K562 (cell line): ENCODE results near the gene NAA10. TPM values are rescaled to one million over a fixed set of nuclear protein-coding genes. Genes with fewer than 3 reads are reported as not detected.

Source experiments
- ATAC-seq: fragments of 200-7000 bp; cut with Tn5 transposase; 3 replicates; pipeline ENCODE4 v1.9.1; 2020; ENCODE audit warnings: moderate library complexity
- BruUV-seq: library from RNA; stranded (reverse); fragments of 400-500 nt; replicated peaks from 2 replicates; lab custom pipeline; 2021; lab: Mats Ljungman, UMichigan
- CTCF ChIA-PET: fragments of 300-600 bp; formaldehyde crosslinking; extraction: SDS; loops from one replicate; lab custom pipeline; 2021; ENCODE audit warnings: low intra/inter-chr PET ratio; lab: Yijun Ruan, JAX
- POLR2A ChIA-PET: fragments of 300-600, 350-650 bp; sonication (Branson Sonifier 250); formaldehyde crosslinking; extraction: SDS; loops from one replicate; lab custom pipeline; 2021; ENCODE audit warnings: antibody characterized with exemption, inconsistent platforms; lab: Yijun Ruan, JAX
- DNase-seq, 4 experiments: peaks; one replicate each; pipeline versions ENCODE4 v3.0.0 to v3.0.0-alpha.2; 2011 to 2018; ENCODE audit warnings: low spot score in 3 of 4, mixed read lengths in 3 of 4; ENCODE audit errors: extremely low read depth in 1 of 4
- FAIRE-seq: peaks from 2 replicates; lab custom pipeline; 2011; peaks lifted over from hg19 to GRCh38; lab: Jason Lieb, UNC
- H2AFZ ChIP-seq: 2 replicates; pipeline ENCODE4 v1.6.0; 2011; ENCODE audit warnings: low read depth, low read length, control low read depth, inconsistent platforms
- H3K27ac ChIP-seq: fragments of 200-600 bp; 3 replicates; pipeline ENCODE4 v1.8.0; 2011; ENCODE audit warnings: low read depth, mild to moderate bottlenecking, control low read depth, inconsistent platforms, low read length, moderate library complexity, mixed read lengths; ENCODE audit errors: extremely low read depth
- H3K27me3 ChIP-seq, 2 experiments: fragments of 300-600 bp in 1 of 2; 2 replicates in 1 of 2; 3 replicates in 1 of 2; pipeline versions ENCODE4 v1.6.0 to v1.8.0; 2011; ENCODE audit warnings: inconsistent platforms in 2 of 2, low read length in 2 of 2, mild to moderate bottlenecking in 1 of 2, mixed read lengths in 1 of 2, moderate library complexity in 1 of 2; ENCODE audit not compliant: control insufficient read depth in 2 of 2, insufficient read depth in 2 of 2
- H3K36me3 ChIP-seq: fragments of 300-600 bp; 3 replicates; pipeline ENCODE4 v1.8.0; 2011; ENCODE audit warnings: mild to moderate bottlenecking, low read length, inconsistent platforms; ENCODE audit not compliant: control insufficient read depth, insufficient read depth
- H3K4me1 ChIP-seq, 2 experiments: fragments of 200-600 bp in 1 of 2; replicated peaks in 1 of 2; 2 replicates in 1 of 2; 3 replicates in 1 of 2; pipeline versions ENCODE4 v1.5.1 to v1.8.0; 2011; ENCODE audit warnings: inconsistent platforms in 2 of 2, low read length in 2 of 2, mild to moderate bottlenecking in 1 of 2, mixed read lengths in 1 of 2, moderate library complexity in 1 of 2; ENCODE audit not compliant: control insufficient read depth in 2 of 2, insufficient read depth in 2 of 2
- H3K4me2 ChIP-seq: 2 replicates; pipeline ENCODE4 v1.6.1; 2011; ENCODE audit warnings: low read length, control low read depth, inconsistent platforms, mixed read lengths; ENCODE audit not compliant: insufficient read depth
- H3K4me3 ChIP-seq: fragments of 200-600 bp; sonication (generic), shearing (Covaris generic); 2 replicates; pipeline ENCODE4 v1.5.1; 2016; ENCODE audit warnings: control low read depth, inconsistent platforms
- H3K79me2 ChIP-seq: fragments of 200-600 bp; 3 replicates; pipeline ENCODE4 v1.8.0; 2011; ENCODE audit warnings: low read length, inconsistent platforms; ENCODE audit not compliant: control insufficient read depth, insufficient read depth
- H3K9ac ChIP-seq, 2 experiments: 2 replicates each; pipeline versions ENCODE4 v1.6.0 to v1.6.1; 2011; ENCODE audit warnings: low read depth in 2 of 2, low read length in 2 of 2, control low read depth in 1 of 2, inconsistent platforms in 1 of 2, mild to moderate bottlenecking in 1 of 2, mixed read lengths in 1 of 2; ENCODE audit not compliant: insufficient read depth in 1 of 2
- H3K9me1 ChIP-seq: one replicate; pipeline ENCODE4 v1.6.0; 2011; ENCODE audit warnings: inconsistent platforms, mild to moderate bottlenecking, low read length, moderate library complexity; ENCODE audit not compliant: control insufficient read depth, insufficient read depth
- H3K9me3 ChIP-seq: replicated peaks from 2 replicates; pipeline ENCODE4 v1.5.1; 2011; ENCODE audit warnings: low read depth, low read length, inconsistent platforms; ENCODE audit not compliant: control insufficient read depth, insufficient read depth
- H4K20me1 ChIP-seq: replicated peaks from 2 replicates; pipeline ENCODE4 v1.6.1; 2011; ENCODE audit warnings: low read length, inconsistent platforms, mixed read lengths; ENCODE audit not compliant: control insufficient read depth, insufficient read depth
- FOXK1 ChIP-seq: sonication (generic); formaldehyde crosslinking; IDR thresholded peaks from 2 replicates; pipeline ENCODE4 v1.8.0; 2022; ENCODE audit warnings: missing genetic modification reagents, mild to moderate bottlenecking, borderline replicate concordance
- PHF8 ChIP-seq: fragments of 200-600 bp; sonication (generic); IDR thresholded peaks from 2 replicates; pipeline ENCODE4 v1.6.1; 2012; ENCODE audit warnings: mixed run types, mild to moderate bottlenecking, inconsistent platforms, low read length, moderate library complexity, borderline replicate concordance
- RBFOX2 ChIP-seq: fragments of 200-400 bp; formaldehyde crosslinking; IDR thresholded peaks from 2 replicates; pipeline ENCODE4 v1.6.1; 2017; ENCODE audit warnings: low read depth, mild to moderate bottlenecking, low read length, moderate library complexity
- ZNF551 ChIP-seq: fragments of 250-450 bp; sonication (Bioruptor Pico); IDR thresholded peaks from 2 replicates; pipeline ENCODE4 v1.5.0; 2021; ENCODE audit warnings: mild to moderate bottlenecking, moderate library complexity
- ZNF696 ChIP-seq: fragments of 250-450 bp; sonication (Bioruptor Pico); conservative IDR thresholded peaks from 2 replicates; pipeline ENCODE4 v1.4.0; 2020; ENCODE audit warnings: mild to moderate bottlenecking, moderate library complexity
- ZNF717 ChIP-seq: fragments of 250-450 bp; sonication (Bioruptor Pico); IDR thresholded peaks from 2 replicates; pipeline ENCODE4 v1.5.0; 2021
- WGBS: fragments of 100-300 bp; shearing (Covaris generic); methylation state at CpG from one replicate; pipeline ENCODE4 v1.1.6; 2016; ENCODE audit warnings: low coverage, mixed read lengths; ENCODE audit not compliant: insufficient coverage; ENCODE audit errors: missing lambda C conversion rate; 5-methylcytosine and 5-hydroxymethylcytosine counted together
- in situ Hi-C: fragments of 300-500 bp; cut with MboI; formaldehyde crosslinking; loops from 4 replicates; pipeline ENCODE4 v1.15.0; 2018; ENCODE audit warnings: inconsistent platforms, mixed read lengths
- intact Hi-C: fragments of 100-400 bp; cut with micrococcal nuclease; formaldehyde crosslinking; loops from 2 replicates; pipeline ENCODE4 v1.14.2; 2022
- polyA plus RNA-seq, 8 experiments: library from polyadenylated mRNA; depleted of rRNA in 4 of 8; stranded (reverse) in 5 of 8; unstranded in 3 of 8; fragments of >200 nt; fragmentation: Nextera tagmentation in 2 of 8; fragmentation: Illumina TruSeq in 1 of 8; extraction: Ambion mirVana in 2 of 8; extraction: Trizol in 1 of 8; gene quantifications; 2 replicates each; pipeline versions ENCODE4 v1.2.1 to v1.2.3, GENCODE V29; 2011 to 2014; ENCODE audit warnings: inconsistent platforms in 1 of 8, missing spikeins in 1 of 8
- total RNA-seq, 7 experiments: library from RNA; depleted of rRNA in 6 of 7; stranded (reverse); fragments of >200 nt in 6 of 7; fragmentation: Illumina TruSeq in 2 of 7; extraction: Trizol in 2 of 7; gene quantifications; 2 replicates each; pipeline versions ENCODE4 v1.2.1 to v1.2.3, GENCODE V29; 2011 to 2021; ENCODE audit warnings: low replicate concordance in 1 of 7
- TF ChIP-seq, protein P1 (sequence below): fragments of 450-650 bp; formaldehyde crosslinking; IDR thresholded peaks from 2 replicates; pipeline ENCODE4 v1.4.0; 2022; ENCODE audit warnings: missing genetic modification characterization
- TF ChIP-seq, protein P2 (sequence below): sonication (generic); formaldehyde crosslinking; IDR thresholded peaks from 2 replicates; pipeline ENCODE4 v1.9.0; 2022; ENCODE audit warnings: mild to moderate bottlenecking, missing genetic modification reagents
- TF ChIP-seq, protein P3 (sequence below): fragments of 450-650 bp; conservative IDR thresholded peaks from 2 replicates; pipeline ENCODE4 v1.6.1; 2016; ENCODE audit warnings: missing genetic modification characterization, low read depth, mild to moderate bottlenecking, control low read depth, missing compliant biosample characterization
- TF ChIP-seq, protein P4 (sequence below): fragments of 450-650 bp; formaldehyde crosslinking; conservative IDR thresholded peaks from 2 replicates; pipeline ENCODE4 v1.4.0; 2022; ENCODE audit warnings: mild to moderate bottlenecking, missing genetic modification characterization
- TF ChIP-seq, protein P5 (sequence below): sonication (generic); formaldehyde crosslinking; IDR thresholded peaks from 2 replicates; pipeline ENCODE4 v1.8.1; 2023; ENCODE audit warnings: mild to moderate bottlenecking, missing genetic modification reagents

Gene NAA10
- total and polyA plus RNA-seq, 9 of the 15 experiments (the other 6 are each of a cell fraction or from before 2014, with no cell fraction given), result 11.1 to 250 (median 134) TPM

DNA sequence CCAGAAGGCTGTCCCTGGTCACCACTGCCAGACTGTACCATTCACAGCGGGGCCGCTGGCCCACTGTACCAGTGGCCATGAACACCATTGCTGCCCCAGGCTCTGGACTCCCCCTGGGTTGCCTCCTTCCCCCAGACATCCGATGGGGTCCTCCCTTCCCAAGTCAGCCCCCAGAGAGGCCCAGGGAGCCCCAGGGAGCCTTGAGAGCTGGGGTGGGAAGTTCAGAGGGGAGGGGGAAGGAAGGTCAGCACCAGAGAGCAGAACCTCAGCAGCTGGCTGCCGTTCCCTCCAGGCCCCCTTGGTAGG lies 8.3 kb downstream of the NAA10 start:
- ATAC-seq, result no peak
- TF ChIP-seq, protein P1, sequence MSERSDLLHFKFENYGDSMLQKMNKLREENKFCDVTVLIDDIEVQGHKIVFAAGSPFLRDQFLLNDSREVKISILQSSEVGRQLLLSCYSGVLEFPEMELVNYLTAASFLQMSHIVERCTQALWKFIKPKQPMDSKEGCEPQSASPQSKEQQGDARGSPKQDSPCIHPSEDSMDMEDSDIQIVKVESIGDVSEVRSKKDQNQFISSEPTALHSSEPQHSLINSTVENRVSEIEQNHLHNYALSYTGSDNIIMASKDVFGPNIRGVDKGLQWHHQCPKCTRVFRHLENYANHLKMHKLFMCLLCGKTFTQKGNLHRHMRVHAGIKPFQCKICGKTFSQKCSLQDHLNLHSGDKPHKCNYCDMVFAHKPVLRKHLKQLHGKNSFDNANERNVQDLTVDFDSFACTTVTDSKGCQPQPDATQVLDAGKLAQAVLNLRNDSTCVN, result no peak
- TF ChIP-seq, protein P2, sequence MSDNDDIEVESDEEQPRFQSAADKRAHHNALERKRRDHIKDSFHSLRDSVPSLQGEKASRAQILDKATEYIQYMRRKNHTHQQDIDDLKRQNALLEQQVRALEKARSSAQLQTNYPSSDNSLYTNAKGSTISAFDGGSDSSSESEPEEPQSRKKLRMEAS (CRISPR knock-in tag), result 0 out of 2 replicates have a peak, but pooled peaks have one; percentile 21
- TF ChIP-seq, protein P3, sequence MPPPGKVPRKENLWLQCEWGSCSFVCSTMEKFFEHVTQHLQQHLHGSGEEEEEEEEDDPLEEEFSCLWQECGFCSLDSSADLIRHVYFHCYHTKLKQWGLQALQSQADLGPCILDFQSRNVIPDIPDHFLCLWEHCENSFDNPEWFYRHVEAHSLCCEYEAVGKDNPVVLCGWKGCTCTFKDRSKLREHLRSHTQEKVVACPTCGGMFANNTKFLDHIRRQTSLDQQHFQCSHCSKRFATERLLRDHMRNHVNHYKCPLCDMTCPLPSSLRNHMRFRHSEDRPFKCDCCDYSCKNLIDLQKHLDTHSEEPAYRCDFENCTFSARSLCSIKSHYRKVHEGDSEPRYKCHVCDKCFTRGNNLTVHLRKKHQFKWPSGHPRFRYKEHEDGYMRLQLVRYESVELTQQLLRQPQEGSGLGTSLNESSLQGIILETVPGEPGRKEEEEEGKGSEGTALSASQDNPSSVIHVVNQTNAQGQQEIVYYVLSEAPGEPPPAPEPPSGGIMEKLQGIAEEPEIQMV (tag), result no peak
- TF ChIP-seq, protein P4, sequence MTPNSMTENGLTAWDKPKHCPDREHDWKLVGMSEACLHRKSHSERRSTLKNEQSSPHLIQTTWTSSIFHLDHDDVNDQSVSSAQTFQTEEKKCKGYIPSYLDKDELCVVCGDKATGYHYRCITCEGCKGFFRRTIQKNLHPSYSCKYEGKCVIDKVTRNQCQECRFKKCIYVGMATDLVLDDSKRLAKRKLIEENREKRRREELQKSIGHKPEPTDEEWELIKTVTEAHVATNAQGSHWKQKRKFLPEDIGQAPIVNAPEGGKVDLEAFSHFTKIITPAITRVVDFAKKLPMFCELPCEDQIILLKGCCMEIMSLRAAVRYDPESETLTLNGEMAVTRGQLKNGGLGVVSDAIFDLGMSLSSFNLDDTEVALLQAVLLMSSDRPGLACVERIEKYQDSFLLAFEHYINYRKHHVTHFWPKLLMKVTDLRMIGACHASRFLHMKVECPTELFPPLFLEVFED (CRISPR knock-in tag), result 0 out of 2 replicates have a peak, but pooled peaks have one; percentile 12
- TF ChIP-seq RBFOX2 (peak; percentile 76), ZNF551 (CRISPR knock-in tag) (no peak), ZNF717 (no peak), PHF8 (peak; percentile 35; the same call in 1 of the 2 replicates), FOXK1 (CRISPR knock-in tag) (0 out of 2 replicates have a peak, but pooled peaks have one; percentile 25), ZNF696 (CRISPR knock-in tag) (no peak)
- TF ChIP-seq, protein P5, sequence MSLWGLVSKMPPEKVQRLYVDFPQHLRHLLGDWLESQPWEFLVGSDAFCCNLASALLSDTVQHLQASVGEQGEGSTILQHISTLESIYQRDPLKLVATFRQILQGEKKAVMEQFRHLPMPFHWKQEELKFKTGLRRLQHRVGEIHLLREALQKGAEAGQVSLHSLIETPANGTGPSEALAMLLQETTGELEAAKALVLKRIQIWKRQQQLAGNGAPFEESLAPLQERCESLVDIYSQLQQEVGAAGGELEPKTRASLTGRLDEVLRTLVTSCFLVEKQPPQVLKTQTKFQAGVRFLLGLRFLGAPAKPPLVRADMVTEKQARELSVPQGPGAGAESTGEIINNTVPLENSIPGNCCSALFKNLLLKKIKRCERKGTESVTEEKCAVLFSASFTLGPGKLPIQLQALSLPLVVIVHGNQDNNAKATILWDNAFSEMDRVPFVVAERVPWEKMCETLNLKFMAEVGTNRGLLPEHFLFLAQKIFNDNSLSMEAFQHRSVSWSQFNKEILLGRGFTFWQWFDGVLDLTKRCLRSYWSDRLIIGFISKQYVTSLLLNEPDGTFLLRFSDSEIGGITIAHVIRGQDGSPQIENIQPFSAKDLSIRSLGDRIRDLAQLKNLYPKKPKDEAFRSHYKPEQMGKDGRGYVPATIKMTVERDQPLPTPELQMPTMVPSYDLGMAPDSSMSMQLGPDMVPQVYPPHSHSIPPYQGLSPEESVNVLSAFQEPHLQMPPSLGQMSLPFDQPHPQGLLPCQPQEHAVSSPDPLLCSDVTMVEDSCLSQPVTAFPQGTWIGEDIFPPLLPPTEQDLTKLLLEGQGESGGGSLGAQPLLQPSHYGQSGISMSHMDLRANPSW (CRISPR knock-in tag), result no peak

More for the DNA sequence above, 8.3 kb downstream of the NAA10 start:
- H3K4me2 ChIP-seq, result peak overlapping the region; percentile 97
- peak overlapping the region; percentile 58 for H3K4me3 ChIP-seq
- WGBS, result 0% methylated on average over 1 of the region's 4 CpGs
- H3K27me3 ChIP-seq, result no peaks in the 10 kb centered on the region
- peaks cover 27 to 67% of the 10 kb centered on the region in 2 experiments; a peak in 4 of 5 replicates for H3K4me1 ChIP-seq
- H3K9me1 ChIP-seq, result no peaks in the 10 kb centered on the region
- H2AFZ ChIP-seq, result peak overlapping the region; percentile 62
- H3K79me2 ChIP-seq, result peaks cover 47% of the 10 kb centered on the region
- no peak for FAIRE-seq
- no peaks in the 10 kb centered on the region for H4K20me1 ChIP-seq
- no TSS peak for BruUV-seq
- peaks cover 30% of the 10 kb centered on the region for H3K36me3 ChIP-seq
- ChIA-PET POLR2A (interaction anchor here (0.6 to 2.3 kb wide), 9 partner anchors 9 to 485 kb away, joined by 3 to 9 read pairs (median 4); partner anchors contain the start of genes IDH3G, RENBP and SSR4), CTCF (no interaction called here)
- peak overlapping the region; percentile 93 to 96 for H3K9ac ChIP-seq
- in situ Hi-C loops (no loop called here), intact Hi-C loops (loop anchor here (5.0 kb wide), 1 partner anchor 159 kb away; no protein-coding TSS in a partner anchor)
- peak overlapping the region; percentile 98 for H3K27ac ChIP-seq
- peak in 2 of 4 experiments; percentile 35 to 42 for DNase-seq
- no peaks in the 10 kb centered on the region for H3K9me3 ChIP-seq
